Endothelial cell of umbilical vein (primary cell): ENCODE measurements around the gene PBXIP1. TPM values are rescaled to one million over a fixed set of nuclear protein-coding genes. Genes with fewer than 3 reads are reported as not detected.

Experiments used
- BruUV-seq: library from RNA; stranded (reverse); fragments of 400-500 nt; replicated peaks from 2 replicates; lab custom pipeline; 2021; lab: Mats Ljungman, UMichigan
- CTCF ChIA-PET: fragments of 300-600, 350-600 bp; sonication (Branson Sonifier 250); formaldehyde crosslinking; loops from one replicate; lab custom pipeline; 2021; ENCODE audit warnings: antibody characterized with exemption, inconsistent platforms; lab: Charles Lee
- POLR2A ChIA-PET: fragments of 300-600, 350-600 bp; sonication (Branson Sonifier 250); formaldehyde crosslinking; loops from one replicate; lab custom pipeline; 2021; ENCODE audit warnings: antibody characterized with exemption, inconsistent platforms; lab: Charles Lee
- DNase-seq: peaks from one replicate; pipeline ENCODE4 v3.0.0-alpha.2; 2011; ENCODE audit warnings: low read depth, low spot score
- FAIRE-seq: peaks from 2 replicates; lab custom pipeline; 2011; peaks lifted over from hg19 to GRCh38; lab: Jason Lieb, UNC
- H2AFZ ChIP-seq: 2 replicates; pipeline ENCODE4 v1.6.0; 2012; ENCODE audit warnings: low read depth, low read length, control low read depth, inconsistent platforms
- H3K27ac ChIP-seq: 2 replicates; pipeline ENCODE4 v1.5.1; 2011; ENCODE audit warnings: low read depth, mild to moderate bottlenecking, control low read depth, low read length, moderate library complexity; ENCODE audit not compliant: insufficient read depth
- H3K27me3 ChIP-seq, 2 experiments: 2 replicates each; pipeline versions ENCODE4 v1.6.0 to v1.6.1; 2011; ENCODE audit warnings: low read length in 2 of 2, mixed read lengths in 1 of 2; ENCODE audit not compliant: control insufficient read depth in 2 of 2, insufficient read depth in 2 of 2
- H3K36me3 ChIP-seq, 2 experiments: 2 replicates in 1 of 2; 3 replicates in 1 of 2; pipeline ENCODE4 v1.5.1; 2011; ENCODE audit warnings: low read length in 2 of 2, mild to moderate bottlenecking in 1 of 2, moderate library complexity in 1 of 2; ENCODE audit not compliant: control insufficient read depth in 2 of 2, insufficient read depth in 2 of 2; ENCODE audit errors: extremely low read depth in 1 of 2
- H3K4me1 ChIP-seq: 3 replicates; pipeline ENCODE4 v1.5.1; 2011; ENCODE audit warnings: mild to moderate bottlenecking, low read length; ENCODE audit not compliant: control insufficient read depth, insufficient read depth; ENCODE audit errors: extremely low read depth
- H3K4me2 ChIP-seq: 2 replicates; pipeline ENCODE4 v1.6.1; 2011; ENCODE audit warnings: low read length, control low read depth, mixed read lengths; ENCODE audit not compliant: insufficient read depth
- H3K4me3 ChIP-seq, 3 experiments: fragments of 200-600 bp in 1 of 3; sonication (generic), shearing (Covaris generic) in 1 of 3; replicated peaks in 1 of 3; 2 replicates each; pipeline ENCODE4 v1.5.1; 2011 to 2016; ENCODE audit warnings: control low read depth in 3 of 3, low read length in 3 of 3, mild to moderate bottlenecking in 2 of 3, inconsistent platforms in 1 of 3, low read depth in 1 of 3, moderate library complexity in 1 of 3; ENCODE audit not compliant: insufficient read depth in 1 of 3
- H3K79me2 ChIP-seq: 2 replicates; pipeline ENCODE4 v1.6.0; 2012; ENCODE audit warnings: low read length, inconsistent platforms; ENCODE audit not compliant: control insufficient read depth, insufficient read depth
- H3K9ac ChIP-seq: replicated peaks from 2 replicates; pipeline ENCODE3; 2011; ENCODE audit warnings: low read length, control low read depth; ENCODE audit not compliant: insufficient read depth; ENCODE audit errors: extremely low read depth
- H3K9me1 ChIP-seq: replicated peaks from 3 replicates; pipeline ENCODE4 v1.6.0; 2011; ENCODE audit warnings: mild to moderate bottlenecking, low read length; ENCODE audit not compliant: control insufficient read depth, insufficient read depth; ENCODE audit errors: extremely low read depth
- H3K9me3 ChIP-seq: replicated peaks from 2 replicates; pipeline ENCODE4 v1.5.1; 2012; ENCODE audit warnings: low read length, inconsistent platforms; ENCODE audit not compliant: control insufficient read depth, insufficient read depth
- H4K20me1 ChIP-seq: replicated peaks from 2 replicates; pipeline ENCODE3; 2011; ENCODE audit warnings: mild to moderate bottlenecking, low read length; ENCODE audit not compliant: control insufficient read depth, insufficient read depth; ENCODE audit errors: extremely low read depth
- EZH2 ChIP-seq: IDR thresholded peaks from 2 replicates; pipeline ENCODE4 v1.6.1; 2012; ENCODE audit warnings: borderline replicate concordance, low read depth, mild to moderate bottlenecking, moderate library complexity, low read length, inconsistent platforms; ENCODE audit not compliant: severe bottlenecking
- GATA2 ChIP-seq: IDR thresholded peaks from 2 replicates; pipeline ENCODE4 v1.7.0; 2011; ENCODE audit warnings: low read depth, mild to moderate bottlenecking, moderate library complexity, mixed read lengths, low read length; ENCODE audit not compliant: insufficient read length, insufficient read depth
- POLR2A ChIP-seq: IDR thresholded peaks from 2 replicates; pipeline ENCODE4 v1.6.1; 2012; ENCODE audit warnings: low read depth, mild to moderate bottlenecking, control low read depth, low read length
- POLR2AphosphoS5 ChIP-seq: IDR thresholded peaks from 2 replicates; pipeline ENCODE4 v1.6.1; 2012; ENCODE audit warnings: low read depth, mild to moderate bottlenecking, control low read depth, low read length, moderate library complexity; ENCODE audit not compliant: insufficient read depth
- dilution Hi-C: fragments of 300-500 bp; cut with MboI; formaldehyde crosslinking; loops from one replicate; pipeline ENCODE4 v1.15.0; 2019; ENCODE audit warnings: low sequenced_read_pairs; ENCODE audit not compliant: extremely low pct_ligation_motif_present
- intact Hi-C: fragments of 100-400 bp; cut with micrococcal nuclease; formaldehyde crosslinking; loops from one replicate; pipeline ENCODE4 v1.10.0; 2022
- polyA plus RNA-seq, 4 experiments: library from polyadenylated mRNA; depleted of rRNA in 3 of 4; stranded (reverse) in 3 of 4; unstranded in 1 of 4; fragments of >200 nt; gene quantifications; 2 replicates each; pipeline versions ENCODE4 v1.2.1 to v1.2.3, GENCODE V29; 2011 to 2012; ENCODE audit warnings: missing spikeins in 1 of 4
- total RNA-seq: library from RNA; stranded (reverse); gene quantifications from 2 replicates; pipeline ENCODE4 v1.2.3, GENCODE V29; 2021
- TF ChIP-seq, protein P1 (sequence below): IDR thresholded peaks from 2 replicates; pipeline ENCODE4 v1.6.1; 2011; ENCODE audit not compliant: insufficient read depth, insufficient read length

The PBXIP1 gene
- total and polyA plus RNA-seq, 2 donors (not counting 3 experiments of a cell fraction or from before 2014, with no cell fraction given) = 49.4 to 54.7 TPM

DNA sequence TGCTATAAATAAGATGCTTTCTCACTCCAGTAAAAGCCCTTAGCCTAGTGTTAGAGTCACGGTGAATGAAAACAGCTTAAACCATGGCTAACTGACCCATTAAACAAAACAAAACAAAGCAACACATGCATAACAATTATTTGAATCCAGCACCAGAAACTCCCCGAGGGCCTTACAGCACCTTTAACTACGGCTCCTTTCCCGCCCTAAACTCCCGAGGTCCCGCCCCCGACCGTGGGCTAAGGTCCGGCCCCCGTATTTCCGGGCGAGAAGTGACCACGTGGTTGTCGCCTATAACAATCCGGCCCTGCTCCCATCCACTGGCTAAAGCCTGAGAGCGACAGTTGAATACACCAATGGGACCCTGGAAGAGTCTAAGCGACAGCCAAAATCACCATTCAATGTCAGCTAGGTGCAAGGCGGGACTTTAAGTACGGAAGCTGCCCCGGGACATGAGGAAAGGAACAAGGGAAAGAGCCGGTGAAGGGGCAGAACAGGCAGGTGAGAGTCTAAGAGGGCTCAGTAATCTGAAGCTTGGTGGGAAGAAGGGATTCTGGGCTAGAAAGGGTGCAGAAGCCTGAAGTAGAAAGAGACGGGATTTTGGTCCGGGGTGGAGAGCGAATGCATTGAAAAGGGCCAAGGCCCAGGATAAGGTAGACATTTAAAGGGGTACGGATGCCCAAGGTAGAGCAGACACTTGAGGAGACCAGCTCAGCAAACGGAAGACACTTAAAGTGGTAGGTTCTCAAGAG is 27.2 kb upstream of the PBXIP1 start, which contains the start of gene FLAD1:
TSS of gene FLAD1 (plus strand) at position 448 of the 752 bp plus-strand sequence. CDS start 351 bp downstream, outside the sequence.
- TF ChIP-seq GATA2 (no peak), POLR2AphosphoS5 (peak; percentile 47), POLR2A (peak; percentile 56), EZH2 (no peak)
- TF ChIP-seq, protein P1, sequence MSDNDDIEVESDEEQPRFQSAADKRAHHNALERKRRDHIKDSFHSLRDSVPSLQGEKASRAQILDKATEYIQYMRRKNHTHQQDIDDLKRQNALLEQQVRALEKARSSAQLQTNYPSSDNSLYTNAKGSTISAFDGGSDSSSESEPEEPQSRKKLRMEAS = peak; percentile 98
- intact Hi-C loops = loop anchor here (1.0 kb wide), 2 partner anchors 9 to 21 kb away; partner anchors contain the start of gene CKS1B
- H3K36me3 ChIP-seq = peaks cover 0 to 6% of the 10 kb centered on the region in 2 experiments
- no peaks in the 10 kb centered on the region for H4K20me1 ChIP-seq
- peak within 1 kb of the TSS; percentile 67 to 98 (median 92) for H3K4me3 ChIP-seq
- H3K9ac ChIP-seq = peak within 1 kb of the TSS; percentile 79
- peak within 1 kb of the TSS; percentile 61 for H2AFZ ChIP-seq
- H3K4me2 ChIP-seq = peak within 1 kb of the TSS; percentile 88
- no peaks in the 10 kb centered on the region for H3K9me3 ChIP-seq
- DNase-seq (peak; percentile 100), FAIRE-seq (peak; percentile 97)
- CTCF ChIA-PET = interaction anchor here (0.6 to 1.8 kb wide), 13 partner anchors 9 to 88 kb away, joined by 3 to 8 read pairs (median 4); partner anchors contain the start of genes ADAM15, CKS1B, LENEP and PBXIP1
- peaks cover 23% of the 10 kb centered on the region for H3K79me2 ChIP-seq
- peaks cover 11% of the 10 kb centered on the region for H3K4me1 ChIP-seq
- dilution Hi-C loops = no loop called here
- BruUV-seq = no TSS peak
- H3K9me1 ChIP-seq = no peaks in the 10 kb centered on the region
- peak within 1 kb of the TSS; percentile 39 for H3K27ac ChIP-seq
- H3K27me3 ChIP-seq = no peaks in the 10 kb centered on the region
- POLR2A ChIA-PET = interaction anchor here (1.4 kb wide), 1 partner anchor 9 kb away, joined by 4 read pairs; no protein-coding TSS in a partner anchor
